HepG2 (cell line): ENCODE measurements around the gene ZNF428. TPM values are rescaled to one million over a fixed set of nuclear protein-coding genes. Genes with fewer than 3 reads are reported as not detected.

Experiments
- ATAC-seq: fragments of 200-7000 bp; cut with Tn5 transposase; 3 replicates; pipeline ENCODE4 v1.9.1; 2020; ENCODE audit warnings: mild to moderate bottlenecking, moderate library complexity
- BruUV-seq: library from RNA; stranded (reverse); fragments of 400-500 nt; replicated peaks from 2 replicates; lab custom pipeline; 2021; lab: Mats Ljungman, UMichigan
- CTCF ChIA-PET: fragments of 300-600 bp; formaldehyde crosslinking; extraction: SDS; loops from one replicate; lab custom pipeline; 2021; ENCODE audit warnings: low total read pairs, inconsistent platforms, low intra/inter-chr PET ratio; lab: Yijun Ruan, JAX
- POLR2A ChIA-PET: fragments of 350-600 bp; sonication (Branson Sonifier 250); formaldehyde crosslinking; loops from one replicate; lab custom pipeline; 2020; ENCODE audit warnings: antibody characterized with exemption, inconsistent platforms; lab: Yijun Ruan, JAX
- DNase-seq: peaks from one replicate; pipeline ENCODE4 v3.0.0-alpha.2; 2015; ENCODE audit warnings: low spot score
- FAIRE-seq: peaks from 3 replicates; lab custom pipeline; 2011; peaks lifted over from hg19 to GRCh38; lab: Jason Lieb, UNC
- H2AFZ ChIP-seq: one replicate; pipeline ENCODE4 v1.6.1; 2011; ENCODE audit warnings: low read length, inconsistent platforms
- H3K27ac ChIP-seq: fragments of 300-600 bp; 3 replicates; pipeline ENCODE4 v1.8.0; 2011; ENCODE audit warnings: mixed run types, mild to moderate bottlenecking, mixed read lengths, low read length, inconsistent platforms; ENCODE audit not compliant: insufficient read depth; ENCODE audit errors: extremely low read length
- H3K27me3 ChIP-seq, 2 experiments: fragments of 200-600 bp in 1 of 2; 2 replicates in 1 of 2; 3 replicates in 1 of 2; pipeline versions ENCODE4 v1.6.0 to v1.8.0; 2011; ENCODE audit warnings: low read length in 2 of 2, mild to moderate bottlenecking in 2 of 2, moderate library complexity in 2 of 2, inconsistent platforms in 1 of 2; ENCODE audit not compliant: insufficient read depth in 2 of 2, control insufficient read depth in 1 of 2
- H3K36me3 ChIP-seq, 2 experiments: fragments of 200-600 bp in 1 of 2; replicated peaks in 1 of 2; 2 replicates in 1 of 2; 3 replicates in 1 of 2; pipeline versions ENCODE4 v1.5.1 to v1.8.0; 2011; ENCODE audit warnings: low read length in 2 of 2, inconsistent platforms in 1 of 2; ENCODE audit not compliant: insufficient read depth in 2 of 2, control insufficient read depth in 1 of 2
- H3K4me1 ChIP-seq: 2 replicates; pipeline ENCODE4 v1.5.1; 2012; ENCODE audit warnings: low read length, inconsistent platforms; ENCODE audit not compliant: insufficient read depth
- H3K4me2 ChIP-seq: 2 replicates; pipeline ENCODE4 v1.6.0; 2011; ENCODE audit warnings: low read depth, low read length, inconsistent platforms
- H3K4me3 ChIP-seq, 3 experiments: fragments of 200-600 bp in 1 of 3; sonication (generic), shearing (Covaris generic) in 1 of 3; replicated peaks in 1 of 3; 2 replicates each; pipeline ENCODE4 v1.5.1; 2011 to 2016; ENCODE audit warnings: low read length in 3 of 3, inconsistent platforms in 2 of 3, low read depth in 2 of 3, mild to moderate bottlenecking in 2 of 3, control low read depth in 1 of 3, mixed read lengths in 1 of 3; ENCODE audit not compliant: insufficient read depth in 1 of 3
- H3K79me2 ChIP-seq: one replicate; pipeline ENCODE4 v1.6.1; 2011; ENCODE audit warnings: low read length, inconsistent platforms; ENCODE audit not compliant: insufficient read depth
- H3K9ac ChIP-seq: 2 replicates; pipeline ENCODE4 v1.6.0; 2011; ENCODE audit warnings: mild to moderate bottlenecking, low read depth, low read length, inconsistent platforms; ENCODE audit not compliant: insufficient read depth
- H3K9me3 ChIP-seq: 2 replicates; pipeline ENCODE4 v1.5.1; 2012; ENCODE audit warnings: mild to moderate bottlenecking, low read length
- H4K20me1 ChIP-seq: 2 replicates; pipeline ENCODE4 v1.6.0; 2011; ENCODE audit warnings: inconsistent platforms, mild to moderate bottlenecking, low read length, moderate library complexity; ENCODE audit not compliant: insufficient read depth
- CAMTA2 ChIP-seq: sonication (generic); formaldehyde crosslinking; IDR thresholded peaks from 2 replicates; pipeline ENCODE4 v1.4.0; 2020; ENCODE audit warnings: mild to moderate bottlenecking, missing genetic modification reagents, borderline replicate concordance
- HOXA9 ChIP-seq: sonication (generic); formaldehyde crosslinking; IDR thresholded peaks from 2 replicates; pipeline ENCODE4 v1.8.1; 2022; ENCODE audit warnings: missing genetic modification reagents, mild to moderate bottlenecking, moderate library complexity, borderline replicate concordance
- MYC ChIP-seq: sonication (generic); formaldehyde crosslinking; IDR thresholded peaks from 2 replicates; pipeline ENCODE4 v1.9.0; 2021; ENCODE audit warnings: missing genetic modification reagents, borderline replicate concordance
- NFYC ChIP-seq: IDR thresholded peaks from 2 replicates; pipeline ENCODE4 v1.6.1; 2016; ENCODE audit warnings: missing genetic modification reagents, missing compliant biosample characterization
- ZNF124 ChIP-seq: sonication (generic); formaldehyde crosslinking; IDR thresholded peaks from 2 replicates; pipeline ENCODE4 v1.4.0; 2020; ENCODE audit warnings: missing genetic modification reagents
- ZNF768 ChIP-seq: sonication (generic); formaldehyde crosslinking; IDR thresholded peaks from 2 replicates; pipeline ENCODE4 v1.4.0; 2020; ENCODE audit warnings: missing genetic modification reagents
- ZNF792 ChIP-seq: IDR thresholded peaks from 2 replicates; pipeline ENCODE4 v1.6.1; 2016
- WGBS: methylation state at CpG from one replicate; pipeline ENCODE4 v1.1.6; 2017; ENCODE audit warnings: low lambda C conversion rate; 5-methylcytosine and 5-hydroxymethylcytosine counted together
- in situ Hi-C: cut with HindIII; loops from 2 replicates; pipeline ENCODE4 v1.10.0; 2017; ENCODE audit warnings: low pct_unique_long_range_greater_than_20kb; ENCODE audit not compliant: extremely low pct_ligation_motif_present
- intact Hi-C: fragments of 100-400 bp; cut with micrococcal nuclease; formaldehyde crosslinking; loops from one replicate; pipeline ENCODE4 v1.10.0; 2022; ENCODE audit not compliant: unreplicated experiment
- polyA plus RNA-seq, 8 experiments: library from polyadenylated mRNA; depleted of rRNA in 3 of 8; stranded (reverse) in 7 of 8; unstranded in 1 of 8; fragments of >200 nt; fragmentation: Illumina TruSeq in 4 of 8; extraction: Trizol in 4 of 8; gene quantifications; 2 replicates each; pipeline versions ENCODE4 v1.2.1 to v1.2.3, GENCODE V29; 2011 to 2016; ENCODE audit warnings: low read depth in 4 of 8, missing spikeins in 1 of 8, mixed read lengths in 1 of 8; ENCODE audit not compliant: insufficient read depth in 1 of 8
- total RNA-seq, 5 experiments: library from RNA; depleted of rRNA; stranded (reverse); fragments of >200 nt; fragmentation: Illumina TruSeq; extraction: Trizol; gene quantifications; 2 replicates each; pipeline ENCODE4 v1.2.3, GENCODE V29; 2016; ENCODE audit warnings: low read depth in 1 of 5
- TF ChIP-seq, protein P1 (sequence below): sonication (generic); IDR thresholded peaks from 2 replicates; pipeline ENCODE4 v1.6.1; 2016; ENCODE audit warnings: low read depth, borderline replicate concordance
- TF ChIP-seq, protein P2 (sequence below): sonication (generic); formaldehyde crosslinking; IDR thresholded peaks from 2 replicates; pipeline ENCODE4 v1.4.0; 2020; ENCODE audit warnings: missing genetic modification reagents, mild to moderate bottlenecking, borderline replicate concordance
- TF ChIP-seq, protein P3 (sequence below): sonication (generic); formaldehyde crosslinking; IDR thresholded peaks from 2 replicates; pipeline ENCODE4 v1.5.0; 2020; ENCODE audit warnings: missing genetic modification reagents
- TF ChIP-seq, protein P4 (sequence below): sonication (generic); formaldehyde crosslinking; conservative IDR thresholded peaks from 2 replicates; pipeline ENCODE4 v1.4.0; 2020; ENCODE audit warnings: missing genetic modification reagents

Gene ZNF428
- total and polyA plus RNA-seq, 2 of the 13 experiments (the other 11 are each of a cell fraction or from before 2014, with no cell fraction given) = 10.4 to 26.9 TPM

DNA sequence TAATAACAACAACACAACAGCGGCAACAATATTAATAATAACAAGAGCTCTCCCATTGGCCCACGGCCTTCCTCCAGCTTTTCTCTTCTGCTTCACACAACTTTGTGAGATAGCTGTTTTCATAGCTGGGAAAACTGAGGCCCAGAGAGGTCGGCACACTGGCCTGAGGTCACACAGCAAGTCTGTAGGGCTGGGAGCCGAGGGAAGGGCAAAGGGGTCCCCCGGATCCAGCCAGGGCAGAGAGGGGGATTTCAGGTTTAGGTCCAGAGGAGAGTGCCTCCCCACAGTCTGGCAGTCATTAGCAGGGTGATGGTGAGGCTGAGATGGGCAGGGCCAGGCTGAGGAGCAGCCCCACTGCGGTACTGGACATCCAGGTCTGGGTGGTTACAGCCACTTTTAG lies 29.2 kb upstream of the ZNF428 start:
- POLR2A ChIA-PET = no interaction called here
- no peak overlapping the region for H3K4me3 ChIP-seq
- no peak for FAIRE-seq

DNA sequence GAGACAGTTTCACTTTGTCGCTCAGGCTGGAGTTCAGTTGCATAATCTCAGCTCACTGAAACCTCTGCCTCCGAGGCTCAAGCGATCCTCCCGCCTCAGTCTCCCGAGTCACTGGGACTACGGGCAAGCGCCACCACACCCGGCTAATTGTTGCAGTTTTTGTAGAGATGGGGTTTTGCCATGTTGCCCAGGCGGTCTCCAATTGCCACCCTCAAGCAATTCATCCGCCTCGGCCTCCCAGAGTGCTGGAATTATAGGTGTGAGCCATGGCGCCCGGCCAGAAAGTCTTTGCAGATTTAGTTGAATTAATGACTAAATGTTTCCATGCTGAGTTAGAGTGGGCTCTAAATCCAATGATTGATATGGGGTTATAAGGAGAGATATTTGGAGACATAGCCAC lies 24.8 kb upstream of the ZNF428 start:
- intact Hi-C loops = no loop called here
- Histone ChIP-seq H3K79me2 (no peaks in the 10 kb centered on the region), H4K20me1 (no peaks in the 10 kb centered on the region), H3K27ac (no peak overlapping the region), H3K4me2 (no peak overlapping the region), H3K4me3 (no peak overlapping the region), H3K9ac (no peak overlapping the region), H3K27me3 (no peaks in the 10 kb centered on the region), H3K9me3 (no peaks in the 10 kb centered on the region), H3K36me3 (no peaks in the 10 kb centered on the region), H2AFZ (no peak overlapping the region), H3K4me1 (peaks cover 11% of the 10 kb centered on the region)
- ATAC-seq (no peak), FAIRE-seq (no peak), DNase-seq (no peak)
- WGBS = 55% methylated on average over 13 of the region's 13 CpGs
- CTCF ChIA-PET = no interaction called here
- no TSS peak for BruUV-seq
- in situ Hi-C loops = no loop called here
- POLR2A ChIA-PET = no interaction called here
- TF ChIP-seq, protein P1, sequence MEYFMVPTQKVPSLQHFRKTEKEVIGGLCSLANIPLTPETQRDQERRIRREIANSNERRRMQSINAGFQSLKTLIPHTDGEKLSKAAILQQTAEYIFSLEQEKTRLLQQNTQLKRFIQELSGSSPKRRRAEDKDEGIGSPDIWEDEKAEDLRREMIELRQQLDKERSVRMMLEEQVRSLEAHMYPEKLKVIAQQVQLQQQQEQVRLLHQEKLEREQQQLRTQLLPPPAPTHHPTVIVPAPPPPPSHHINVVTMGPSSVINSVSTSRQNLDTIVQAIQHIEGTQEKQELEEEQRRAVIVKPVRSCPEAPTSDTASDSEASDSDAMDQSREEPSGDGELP = no peak
- TF ChIP-seq, protein P2, sequence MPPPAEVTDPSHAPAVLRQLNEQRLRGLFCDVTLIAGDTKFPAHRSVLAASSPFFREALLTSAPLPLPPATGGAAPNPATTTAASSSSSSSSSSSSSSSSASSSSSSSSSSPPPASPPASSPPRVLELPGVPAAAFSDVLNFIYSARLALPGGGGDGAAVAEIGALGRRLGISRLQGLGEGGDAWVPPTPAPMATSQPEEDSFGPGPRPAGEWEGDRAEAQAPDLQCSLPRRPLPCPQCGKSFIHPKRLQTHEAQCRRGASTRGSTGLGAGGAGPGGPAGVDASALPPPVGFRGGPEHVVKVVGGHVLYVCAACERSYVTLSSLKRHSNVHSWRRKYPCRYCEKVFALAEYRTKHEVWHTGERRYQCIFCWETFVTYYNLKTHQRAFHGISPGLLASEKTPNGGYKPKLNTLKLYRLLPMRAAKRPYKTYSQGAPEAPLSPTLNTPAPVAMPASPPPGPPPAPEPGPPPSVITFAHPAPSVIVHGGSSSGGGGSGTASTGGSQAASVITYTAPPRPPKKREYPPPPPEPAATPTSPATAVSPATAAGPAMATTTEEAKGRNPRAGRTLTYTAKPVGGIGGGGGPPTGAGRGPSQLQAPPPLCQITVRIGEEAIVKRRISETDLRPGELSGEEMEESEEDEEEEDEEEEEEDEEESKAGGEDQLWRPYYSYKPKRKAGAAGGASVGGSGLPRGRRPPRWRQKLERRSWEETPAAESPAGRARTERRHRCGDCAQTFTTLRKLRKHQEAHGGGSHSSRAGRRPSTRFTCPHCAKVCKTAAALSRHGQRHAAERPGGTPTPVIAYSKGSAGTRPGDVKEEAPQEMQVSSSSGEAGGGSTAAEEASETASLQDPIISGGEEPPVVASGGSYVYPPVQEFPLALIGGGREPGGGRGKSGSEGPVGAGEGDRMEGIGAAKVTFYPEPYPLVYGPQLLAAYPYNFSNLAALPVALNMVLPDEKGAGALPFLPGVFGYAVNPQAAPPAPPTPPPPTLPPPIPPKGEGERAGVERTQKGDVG (CRISPR knock-in tag) = no peak
- TF ChIP-seq MYC (no peak), CAMTA2 (CRISPR knock-in tag) (no peak), NFYC (no peak), HOXA9 (CRISPR knock-in tag) (no peak)
- TF ChIP-seq, protein P3, sequence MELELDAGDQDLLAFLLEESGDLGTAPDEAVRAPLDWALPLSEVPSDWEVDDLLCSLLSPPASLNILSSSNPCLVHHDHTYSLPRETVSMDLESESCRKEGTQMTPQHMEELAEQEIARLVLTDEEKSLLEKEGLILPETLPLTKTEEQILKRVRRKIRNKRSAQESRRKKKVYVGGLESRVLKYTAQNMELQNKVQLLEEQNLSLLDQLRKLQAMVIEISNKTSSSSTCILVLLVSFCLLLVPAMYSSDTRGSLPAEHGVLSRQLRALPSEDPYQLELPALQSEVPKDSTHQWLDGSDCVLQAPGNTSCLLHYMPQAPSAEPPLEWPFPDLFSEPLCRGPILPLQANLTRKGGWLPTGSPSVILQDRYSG (CRISPR knock-in tag) = no peak

More for the DNA sequence above, 29.2 kb upstream of the ZNF428 start:
- TF ChIP-seq ZNF768 (CRISPR knock-in tag) = peak; percentile 97
- TF ChIP-seq, protein P4, sequence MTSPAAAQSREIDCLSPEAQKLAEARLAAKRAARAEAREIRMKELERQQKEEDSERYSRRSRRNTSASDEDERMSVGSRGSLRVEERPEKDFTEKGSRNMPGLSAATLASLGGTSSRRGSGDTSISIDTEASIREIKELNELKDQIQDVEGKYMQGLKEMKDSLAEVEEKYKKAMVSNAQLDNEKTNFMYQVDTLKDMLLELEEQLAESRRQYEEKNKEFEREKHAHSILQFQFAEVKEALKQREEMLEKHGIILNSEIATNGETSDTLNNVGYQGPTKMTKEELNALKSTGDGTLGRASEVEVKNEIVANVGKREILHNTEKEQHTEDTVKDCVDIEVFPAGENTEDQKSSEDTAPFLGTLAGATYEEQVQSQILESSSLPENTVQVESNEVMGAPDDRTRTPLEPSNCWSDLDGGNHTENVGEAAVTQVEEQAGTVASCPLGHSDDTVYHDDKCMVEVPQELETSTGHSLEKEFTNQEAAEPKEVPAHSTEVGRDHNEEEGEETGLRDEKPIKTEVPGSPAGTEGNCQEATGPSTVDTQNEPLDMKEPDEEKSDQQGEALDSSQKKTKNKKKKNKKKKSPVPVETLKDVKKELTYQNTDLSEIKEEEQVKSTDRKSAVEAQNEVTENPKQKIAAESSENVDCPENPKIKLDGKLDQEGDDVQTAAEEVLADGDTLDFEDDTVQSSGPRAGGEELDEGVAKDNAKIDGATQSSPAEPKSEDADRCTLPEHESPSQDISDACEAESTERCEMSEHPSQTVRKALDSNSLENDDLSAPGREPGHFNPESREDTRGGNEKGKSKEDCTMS = no peak
- TF ChIP-seq ZNF792 (CRISPR knock-in tag) = no peak
- no peak for TF ChIP-seq ZNF124 (CRISPR knock-in tag)
- Histone ChIP-seq H3K36me3 (no peaks in the 10 kb centered on the region), H3K9me3 (no peaks in the 10 kb centered on the region), H3K4me2 (no peak overlapping the region), H3K79me2 (no peaks in the 10 kb centered on the region), H3K9ac (no peak overlapping the region), H3K27ac (no peak overlapping the region), H2AFZ (no peak overlapping the region), H3K4me1 (peaks cover 8% of the 10 kb centered on the region), H3K27me3 (no peaks in the 10 kb centered on the region), H4K20me1 (no peaks in the 10 kb centered on the region)
- DNase-seq (no peak), ATAC-seq (no peak)
- BruUV-seq = no TSS peak
- CTCF ChIA-PET = no interaction called here
- intact Hi-C loops = no loop called here
- in situ Hi-C loops = no loop called here
- WGBS = 96% methylated on average over 6 of the region's 6 CpGs
